Osteoblast (primary cell): Measurements from ENCODE around the gene PKN2. TPM values are rescaled to one million over a fixed set of nuclear protein-coding genes. Genes with fewer than 3 reads are reported as not detected.
A peak's percentile ranks its signal among the peaks of the same experiment; 100 is the strongest.

ENCODE experiments used
- DNase-seq: peaks from one replicate; pipeline ENCODE4 v3.0.0; 2011; ENCODE audit warnings: low spot score, mixed read lengths; ENCODE audit not compliant: insufficient read length; ENCODE audit errors: missing footprints
- H2AFZ ChIP-seq: 2 replicates; pipeline ENCODE4 v1.6.0; 2011; ENCODE audit warnings: mild to moderate bottlenecking, low read length
- H3K27ac ChIP-seq: 2 replicates; pipeline ENCODE4 v1.5.1; 2011; ENCODE audit warnings: mild to moderate bottlenecking, low read depth, low read length, moderate library complexity
- H3K27me3 ChIP-seq: 2 replicates; pipeline ENCODE4 v1.6.0; 2012; ENCODE audit warnings: mild to moderate bottlenecking, control low read depth, inconsistent platforms, low read length, moderate library complexity; ENCODE audit not compliant: insufficient read depth
- H3K36me3 ChIP-seq: 2 replicates; pipeline ENCODE4 v1.5.1; 2011; ENCODE audit warnings: mild to moderate bottlenecking, low read length, control low read depth, moderate library complexity; ENCODE audit not compliant: insufficient read depth
- H3K4me1 ChIP-seq: 2 replicates; pipeline ENCODE4 v1.5.1; 2011; ENCODE audit warnings: mild to moderate bottlenecking, low read length, control low read depth, moderate library complexity; ENCODE audit not compliant: insufficient read depth
- H3K4me2 ChIP-seq: 2 replicates; pipeline ENCODE4 v1.6.0; 2011; ENCODE audit warnings: mild to moderate bottlenecking, low read length; ENCODE audit not compliant: insufficient read depth
- H3K4me3 ChIP-seq: fragments of 200-600 bp; sonication (generic); 3 replicates; pipeline ENCODE4 v1.5.1; 2012; ENCODE audit warnings: mild to moderate bottlenecking, low read length, inconsistent platforms; ENCODE audit not compliant: insufficient read depth
- H3K79me2 ChIP-seq: 2 replicates; pipeline ENCODE4 v1.6.0; 2012; ENCODE audit warnings: mild to moderate bottlenecking, low read length, control low read depth, inconsistent platforms; ENCODE audit not compliant: insufficient read depth
- H3K9me3 ChIP-seq: 2 replicates; pipeline ENCODE4 v1.5.1; 2011; ENCODE audit warnings: low read depth, low read length, control low read depth
- H4K20me1 ChIP-seq: 2 replicates; pipeline ENCODE4 v1.6.0; 2012; ENCODE audit warnings: mild to moderate bottlenecking, low read length, control low read depth; ENCODE audit not compliant: insufficient read depth
- total RNA-seq: library from RNA; depleted of rRNA; stranded (reverse); fragments of >200 nt; gene quantifications from 2 replicates; pipeline ENCODE4 v1.2.3, GENCODE V29; 2012
- TF ChIP-seq, protein P1 (sequence below): IDR thresholded peaks from 2 replicates; pipeline ENCODE4 v1.5.1; 2011; ENCODE audit warnings: mild to moderate bottlenecking, low read depth, low read length, moderate library complexity; ENCODE audit errors: extremely low read depth

Gene PKN2
- total RNA-seq, 1 donor: 43.4 TPM

DNA sequence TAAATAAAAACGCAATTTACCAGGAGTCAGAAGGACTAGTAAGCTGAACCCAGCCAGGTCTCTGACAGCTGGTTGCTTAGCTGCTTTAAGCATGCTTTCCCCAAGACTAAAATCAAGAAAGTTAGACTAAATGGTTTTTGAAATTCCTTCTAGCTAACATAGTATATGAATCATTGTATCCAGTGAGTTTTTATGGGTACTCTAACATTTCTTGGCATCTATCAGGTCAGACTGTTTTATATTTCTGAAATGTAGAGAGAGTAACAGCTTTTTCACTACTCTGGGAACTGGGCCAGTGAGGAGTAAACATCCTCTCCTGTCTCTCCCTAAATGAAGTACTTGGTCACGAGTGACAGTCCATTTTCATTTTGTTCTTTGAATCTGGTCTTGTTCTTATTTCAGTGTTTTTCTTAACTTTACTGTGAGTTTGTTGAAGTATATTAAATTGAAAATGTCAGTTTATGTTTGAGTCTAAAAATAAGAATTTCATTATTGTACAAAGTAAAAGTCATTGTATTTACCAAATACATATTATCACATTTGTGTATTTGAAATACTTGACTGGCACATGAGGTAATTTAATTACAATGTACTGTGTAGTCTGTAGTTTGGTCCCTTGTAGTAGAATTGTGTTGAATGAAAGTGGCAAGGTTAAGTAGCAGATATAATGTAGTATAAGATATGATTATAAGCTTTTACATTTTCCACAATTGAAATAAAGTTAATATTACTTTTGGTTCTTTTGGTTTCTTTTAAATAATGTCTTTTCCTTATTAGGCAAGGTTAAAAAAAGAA, 47.6 kb downstream of the PKN2 start:
- peaks cover 35% of the 10 kb centered on the region for H4K20me1 ChIP-seq
- peak overlapping the region; percentile 72 for H3K4me2 ChIP-seq
- H3K4me3 ChIP-seq: peak overlapping the region; percentile 20
- H3K4me1 ChIP-seq: peaks cover 18% of the 10 kb centered on the region
- H3K27me3 ChIP-seq: no peaks in the 10 kb centered on the region
- no peaks in the 10 kb centered on the region for H3K9me3 ChIP-seq
- H3K36me3 ChIP-seq: no peaks in the 10 kb centered on the region
- H3K79me2 ChIP-seq: peaks cover 80% of the 10 kb centered on the region
- TF ChIP-seq, protein P1, sequence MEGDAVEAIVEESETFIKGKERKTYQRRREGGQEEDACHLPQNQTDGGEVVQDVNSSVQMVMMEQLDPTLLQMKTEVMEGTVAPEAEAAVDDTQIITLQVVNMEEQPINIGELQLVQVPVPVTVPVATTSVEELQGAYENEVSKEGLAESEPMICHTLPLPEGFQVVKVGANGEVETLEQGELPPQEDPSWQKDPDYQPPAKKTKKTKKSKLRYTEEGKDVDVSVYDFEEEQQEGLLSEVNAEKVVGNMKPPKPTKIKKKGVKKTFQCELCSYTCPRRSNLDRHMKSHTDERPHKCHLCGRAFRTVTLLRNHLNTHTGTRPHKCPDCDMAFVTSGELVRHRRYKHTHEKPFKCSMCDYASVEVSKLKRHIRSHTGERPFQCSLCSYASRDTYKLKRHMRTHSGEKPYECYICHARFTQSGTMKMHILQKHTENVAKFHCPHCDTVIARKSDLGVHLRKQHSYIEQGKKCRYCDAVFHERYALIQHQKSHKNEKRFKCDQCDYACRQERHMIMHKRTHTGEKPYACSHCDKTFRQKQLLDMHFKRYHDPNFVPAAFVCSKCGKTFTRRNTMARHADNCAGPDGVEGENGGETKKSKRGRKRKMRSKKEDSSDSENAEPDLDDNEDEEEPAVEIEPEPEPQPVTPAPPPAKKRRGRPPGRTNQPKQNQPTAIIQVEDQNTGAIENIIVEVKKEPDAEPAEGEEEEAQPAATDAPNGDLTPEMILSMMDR: no peak
- DNase-seq: peak; percentile 83
- H2AFZ ChIP-seq: no peak overlapping the region
- peak overlapping the region; percentile 59 for H3K27ac ChIP-seq

DNA sequence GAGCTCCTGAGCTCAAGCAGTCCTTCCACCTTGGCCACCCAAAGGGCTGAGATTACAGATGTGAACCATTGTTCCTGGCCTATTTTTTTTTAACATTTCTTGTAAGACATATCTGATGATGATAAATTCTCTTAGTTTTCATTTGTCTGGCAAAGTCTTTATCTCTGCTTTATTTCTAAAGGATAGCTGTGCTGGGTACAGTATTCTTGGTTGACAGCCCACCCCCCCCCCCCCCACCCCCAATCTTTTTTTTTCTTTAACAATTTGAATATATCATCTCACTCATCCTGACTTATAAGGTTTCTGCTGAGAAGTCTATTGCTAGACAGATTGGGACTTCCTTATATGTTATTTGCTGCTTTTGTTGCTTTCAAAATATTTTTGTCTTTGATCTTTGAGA, 51.3 kb downstream of the PKN2 start:
- no peaks in the 10 kb centered on the region for H3K27me3 ChIP-seq
- DNase-seq: no peak
- H3K27ac ChIP-seq: no peak overlapping the region
- peaks cover 38% of the 10 kb centered on the region for H4K20me1 ChIP-seq
- H3K79me2 ChIP-seq: peaks cover 80% of the 10 kb centered on the region
- peaks cover 17% of the 10 kb centered on the region for H3K4me1 ChIP-seq
- no peak overlapping the region for H2AFZ ChIP-seq
- no peak overlapping the region for H3K4me2 ChIP-seq
- H3K36me3 ChIP-seq: no peaks in the 10 kb centered on the region
- H3K4me3 ChIP-seq: no peak overlapping the region
- no peaks in the 10 kb centered on the region for H3K9me3 ChIP-seq
- TF ChIP-seq, protein P1: no peak

DNA sequence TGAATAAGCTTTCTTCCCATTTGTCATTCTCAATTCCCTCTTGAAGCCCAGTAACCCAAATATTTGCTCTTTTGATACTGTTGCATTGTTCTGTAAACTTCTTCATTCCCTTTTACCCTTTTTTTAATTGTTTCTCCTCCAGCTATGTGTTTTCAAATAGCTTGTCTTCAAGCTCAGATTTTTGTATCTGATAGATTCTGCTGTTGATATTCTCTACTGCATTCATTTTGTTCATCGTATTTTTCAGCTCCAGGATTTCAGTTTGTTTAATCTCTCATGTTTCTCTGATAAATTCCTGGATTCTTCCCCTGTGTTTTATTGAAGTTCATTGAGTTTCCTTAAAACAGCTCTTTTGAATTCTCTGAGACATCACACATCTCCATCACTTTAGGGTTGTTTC, 51.8 kb downstream of the PKN2 start:
- no peak overlapping the region for H3K27ac ChIP-seq
- H3K27me3 ChIP-seq: no peaks in the 10 kb centered on the region
- peaks cover 82% of the 10 kb centered on the region for H3K79me2 ChIP-seq
- H4K20me1 ChIP-seq: peaks cover 33% of the 10 kb centered on the region
- H3K36me3 ChIP-seq: no peaks in the 10 kb centered on the region
- TF ChIP-seq, protein P1: no peak
- H2AFZ ChIP-seq: no peak overlapping the region
- peaks cover 12% of the 10 kb centered on the region for H3K4me1 ChIP-seq
- no peak overlapping the region for H3K4me2 ChIP-seq
- no peak overlapping the region for H3K4me3 ChIP-seq
- no peak for DNase-seq
- H3K9me3 ChIP-seq: no peaks in the 10 kb centered on the region

DNA sequence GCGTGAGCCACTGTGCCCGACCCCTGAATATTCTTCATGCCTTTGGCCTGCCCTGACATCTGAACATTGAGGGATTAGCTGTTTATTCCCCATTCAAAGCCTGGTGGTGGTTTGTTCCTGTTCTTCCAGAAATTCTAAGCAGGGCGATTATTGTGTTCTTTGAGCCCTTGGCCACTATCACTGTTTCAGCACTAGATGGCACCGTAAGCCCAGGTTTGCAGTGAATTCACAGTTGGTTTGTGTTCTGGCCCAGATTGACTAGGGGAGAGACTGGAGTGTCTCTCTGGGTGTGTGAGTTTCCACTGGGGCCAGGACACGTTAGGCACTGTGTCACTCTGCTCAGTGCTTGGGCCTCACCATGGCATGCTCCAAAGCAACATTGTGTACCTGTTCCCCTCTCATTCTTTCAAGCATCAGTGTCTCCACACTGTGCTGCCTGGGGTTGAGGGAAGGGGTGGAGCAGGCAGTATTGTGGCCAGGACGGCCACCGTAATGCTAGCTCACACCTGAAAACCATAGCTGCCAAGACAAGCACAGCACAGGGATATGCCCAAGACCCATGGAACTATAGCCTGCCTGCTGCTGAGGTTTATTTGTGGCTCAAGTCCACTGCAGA, 52.7 kb downstream of the PKN2 start:
- peak; percentile 54 for DNase-seq

More for the DNA sequence above, 52.7 kb downstream of the PKN2 start:
- H3K9me3 ChIP-seq: no peaks in the 10 kb centered on the region
- peaks cover 27% of the 10 kb centered on the region for H4K20me1 ChIP-seq
- H3K79me2 ChIP-seq: peaks cover 82% of the 10 kb centered on the region
- no peaks in the 10 kb centered on the region for H3K27me3 ChIP-seq
- no peak overlapping the region for H3K27ac ChIP-seq
- H3K4me2 ChIP-seq: no peak overlapping the region
- TF ChIP-seq, protein P1: peak; percentile 87
- H3K4me3 ChIP-seq: no peak overlapping the region
- no peak overlapping the region for H2AFZ ChIP-seq
- H3K4me1 ChIP-seq: peaks cover 15% of the 10 kb centered on the region
- no peaks in the 10 kb centered on the region for H3K36me3 ChIP-seq
